DMS114 treated with DMSO at 0.1 percent for 48 hours (cell line): Measurements from ENCODE around the gene B3GNT7.
"Not testable (repeated sequence)": the region's sequence is repeated elsewhere in the genome, so short reads cannot be mapped to it uniquely, and the experiment has no call there.

Source experiments
- DNase-seq: peaks from one replicate; lab custom pipeline; 2025; ENCODE audit not compliant: unreplicated experiment; lab: John Stamatoyannopoulos, UW

Gene B3GNT7

DNA sequence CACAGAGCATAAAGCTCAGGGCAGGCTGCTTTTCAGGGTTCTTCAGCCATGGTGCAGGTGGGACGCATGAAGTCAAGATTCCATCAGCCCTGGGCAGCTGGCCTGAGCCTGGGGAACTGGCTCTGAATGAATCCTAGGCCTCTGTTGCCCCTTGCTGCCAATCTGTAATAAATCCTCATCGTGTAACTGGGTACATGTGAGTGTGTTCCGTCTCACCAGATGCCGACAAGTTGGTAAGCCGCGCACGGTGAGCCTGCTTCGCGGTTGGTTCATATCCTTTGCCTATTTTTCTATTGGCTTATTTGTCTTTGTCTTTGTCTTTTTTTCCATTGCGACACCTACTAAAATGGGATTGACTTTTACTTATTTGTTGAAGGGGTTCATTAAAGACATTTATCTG lies 27.7 kb downstream of the B3GNT7 start:
- no peak for DNase-seq

GRCh38 chr2:231425291-231425810 lies 29.8 kb downstream of the B3GNT7 start:
- DNase-seq: no peak

DNA sequence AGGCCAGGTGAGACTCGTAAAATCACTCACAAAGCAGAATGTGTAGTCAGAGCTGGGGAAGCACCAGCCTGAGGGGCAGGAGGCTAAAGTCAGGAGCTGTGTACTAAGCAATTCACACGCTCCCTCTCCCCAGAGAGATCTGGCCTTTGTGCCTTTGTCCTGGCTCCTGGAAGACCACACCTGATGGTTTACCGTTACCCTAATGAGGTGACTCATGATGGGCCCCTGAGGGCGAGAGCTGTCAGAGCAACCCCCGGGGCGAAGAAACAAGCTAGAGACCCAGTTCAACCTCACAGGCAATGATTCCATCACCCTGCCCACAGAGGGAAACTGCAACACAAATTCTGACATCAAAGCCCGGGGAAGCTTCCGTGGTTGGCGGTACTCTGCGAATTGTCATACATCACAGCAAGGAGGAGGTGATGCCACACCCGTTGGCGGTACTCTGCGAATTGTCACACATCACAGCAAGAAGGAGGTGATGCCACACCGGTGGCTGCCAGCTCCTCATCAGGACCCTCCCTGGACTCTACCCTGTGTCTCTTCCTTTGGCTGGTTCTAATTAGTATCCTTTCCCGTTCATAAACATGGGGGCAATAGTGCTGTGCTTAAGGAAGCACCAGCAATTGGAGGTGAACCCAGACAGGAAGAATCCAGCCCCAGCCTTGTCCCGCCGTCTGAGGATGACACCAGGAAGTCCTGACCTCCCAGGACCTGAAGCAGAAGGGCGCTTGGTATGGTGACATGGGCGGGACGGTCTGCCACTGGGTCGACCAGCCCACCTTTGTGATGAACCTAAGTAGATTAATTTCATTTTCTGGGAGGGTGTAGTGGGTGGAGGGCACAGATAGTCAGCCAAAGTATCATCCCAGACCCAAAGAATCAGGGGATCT lies 30.5 kb downstream of the B3GNT7 start:
- DNase-seq: no peak

- DNase-seq: no peak
These were observed 31.6 kb downstream of the B3GNT7 start for GRCh38 chr2:231427116-231427515.

- DNase-seq: no peak
These were observed 33.6 kb downstream of the B3GNT7 start for GRCh38 chr2:231429152-231429551.

- DNase-seq: no peak
These were observed 34.4 kb downstream of the B3GNT7 start for GRCh38 chr2:231429901-231430300.

GRCh38 chr2:231430437-231430836 lies 34.9 kb downstream of the B3GNT7 start:
- DNase-seq: not testable (repeated sequence)

DNA sequence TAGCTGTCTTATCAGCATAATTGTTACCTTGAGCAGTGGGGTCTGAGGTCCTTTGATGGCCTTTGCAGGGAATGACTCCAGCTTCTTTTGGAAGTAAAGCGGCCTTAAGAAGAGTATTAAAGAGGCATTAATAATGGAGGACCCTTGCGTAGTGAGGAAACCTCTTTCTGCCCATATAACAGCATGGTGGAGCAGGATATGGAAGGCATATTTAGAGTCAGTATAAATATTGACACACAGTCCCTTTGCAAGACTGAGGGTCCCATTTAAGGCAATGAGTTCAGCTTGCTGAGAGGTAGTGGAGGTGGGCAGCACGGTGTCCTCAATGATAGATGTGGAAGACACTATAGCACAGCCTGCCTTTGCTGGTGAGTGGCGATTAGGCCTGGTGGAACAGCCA lies 36.1 kb downstream of the B3GNT7 start:
- DNase-seq: no peak

GRCh38 chr2:231433990-231434389 lies 38.5 kb downstream of the B3GNT7 start:
- DNase-seq: no peak

GRCh38 chr2:231436957-231437356 lies 41.4 kb downstream of the B3GNT7 start:
- no peak for DNase-seq

DNA sequence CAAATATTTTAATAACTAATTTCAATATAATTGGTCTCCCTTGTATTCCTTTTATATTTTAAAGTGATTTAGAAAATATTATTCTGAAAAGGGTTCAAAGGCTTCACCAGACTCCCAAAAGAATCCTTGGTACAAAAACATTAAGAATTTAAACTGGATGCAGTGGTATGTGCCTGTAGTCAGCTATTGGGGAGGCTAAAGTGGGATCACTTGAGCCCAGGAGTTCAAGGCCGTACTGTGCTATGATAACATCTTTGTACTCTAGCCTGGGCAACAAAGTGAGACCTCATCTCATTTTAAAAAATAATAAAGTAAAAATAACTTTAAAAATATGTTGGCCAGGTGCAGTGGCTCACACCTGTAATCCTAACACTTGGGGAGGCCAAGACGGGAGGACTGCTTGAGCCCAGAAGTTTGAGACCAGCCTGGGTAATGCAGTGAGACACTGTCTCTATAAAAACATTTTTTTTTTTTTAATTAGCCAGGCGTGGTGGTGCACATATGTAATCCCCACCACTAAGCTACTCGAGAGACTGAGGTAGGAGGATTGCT lies 54.1 kb downstream of the B3GNT7 start:
- no peak for DNase-seq

DNA sequence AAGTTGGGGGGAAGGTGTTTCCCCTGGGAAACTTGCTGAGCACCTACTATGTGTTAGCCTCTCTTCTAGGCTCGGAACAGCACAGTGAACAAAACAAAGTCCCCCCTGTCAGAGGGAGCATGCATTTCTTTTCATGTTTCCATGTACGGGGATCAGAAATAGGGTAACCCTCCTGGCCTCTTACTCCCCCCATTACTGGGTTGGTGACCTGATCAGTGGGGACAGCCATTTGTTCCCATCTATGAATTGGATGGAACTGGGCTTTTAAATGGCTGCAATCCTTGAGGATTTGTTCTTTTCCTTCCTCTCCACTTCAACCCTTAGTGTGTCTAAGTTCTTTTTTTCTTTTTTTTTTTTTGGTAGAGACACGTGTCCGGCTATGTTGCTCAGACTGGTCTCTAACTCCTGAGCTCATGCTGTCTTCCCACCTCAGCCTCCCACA lies 55.1 kb downstream of the B3GNT7 start:
- DNase-seq: no peak
